Bronchial epithelial cell (primary cell): ENCODE measurements around the gene SART1. TPM values are rescaled to one million over a fixed set of nuclear protein-coding genes. Genes with fewer than 3 reads are reported as not detected.

Experiments used
- DNase-seq: peaks from one replicate; pipeline ENCODE4 v3.0.0-alpha.2; 2010; ENCODE audit warnings: low read depth
- FAIRE-seq: peaks from 2 replicates; lab custom pipeline; 2011; peaks lifted over from hg19 to GRCh38; lab: Jason Lieb, UNC
- H3K27me3 ChIP-seq: 2 replicates; pipeline ENCODE4 v1.5.1; 2011; ENCODE audit warnings: low read length; ENCODE audit not compliant: control insufficient read depth, insufficient read depth
- H3K36me3 ChIP-seq: 2 replicates; pipeline ENCODE4 v1.5.1; 2011; ENCODE audit warnings: low read length; ENCODE audit not compliant: control insufficient read depth, insufficient read depth
- H3K4me3 ChIP-seq: 2 replicates; pipeline ENCODE4 v1.5.1; 2011; ENCODE audit warnings: mild to moderate bottlenecking, low read depth, low read length, control low read depth
- total RNA-seq: library from RNA; depleted of rRNA; stranded (reverse); fragments of >200 nt; gene quantifications from 2 replicates; pipeline ENCODE4 v1.2.1, GENCODE V29; 2014
- TF ChIP-seq, protein P1 (sequence below): IDR thresholded peaks from 2 replicates; pipeline ENCODE4 v1.5.1; 2011; ENCODE audit warnings: mild to moderate bottlenecking, moderate library complexity, low read length, control low read depth, inconsistent platforms; ENCODE audit not compliant: insufficient read depth, severe bottlenecking

SART1 gene
- total RNA-seq, 1 donor from 2014 or later: 32.4 TPM

DNA sequence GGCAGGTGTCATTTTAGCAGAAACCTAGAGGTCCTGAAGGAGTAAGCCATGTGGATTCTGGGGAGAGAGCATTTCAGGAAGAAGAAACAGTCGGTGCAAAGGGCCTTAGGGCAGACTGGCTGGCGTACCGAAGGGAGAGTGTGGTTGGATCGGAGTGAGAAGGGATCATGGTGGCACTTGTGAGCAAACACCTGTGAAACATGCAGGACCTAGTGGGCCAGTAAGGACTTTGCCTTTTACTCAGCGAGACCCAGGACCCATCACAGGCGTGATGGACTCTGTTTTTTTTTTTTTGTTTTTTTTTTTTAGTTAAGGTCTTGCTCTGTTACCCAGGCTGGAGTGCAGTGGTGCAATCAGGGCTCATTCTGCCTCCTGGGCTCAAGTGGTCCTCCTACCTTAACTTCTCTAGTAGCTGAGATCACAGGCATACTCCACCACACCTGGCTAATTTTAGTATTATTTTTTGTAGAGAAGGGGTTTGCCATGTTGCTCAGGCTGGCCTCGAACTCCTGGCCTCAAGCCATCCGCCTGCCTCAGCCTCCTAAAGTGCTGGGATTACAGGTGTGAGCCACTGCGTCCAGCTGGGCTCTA, 19.7 kb upstream of the SART1 start:
- no peak for FAIRE-seq
- TF ChIP-seq, protein P1, sequence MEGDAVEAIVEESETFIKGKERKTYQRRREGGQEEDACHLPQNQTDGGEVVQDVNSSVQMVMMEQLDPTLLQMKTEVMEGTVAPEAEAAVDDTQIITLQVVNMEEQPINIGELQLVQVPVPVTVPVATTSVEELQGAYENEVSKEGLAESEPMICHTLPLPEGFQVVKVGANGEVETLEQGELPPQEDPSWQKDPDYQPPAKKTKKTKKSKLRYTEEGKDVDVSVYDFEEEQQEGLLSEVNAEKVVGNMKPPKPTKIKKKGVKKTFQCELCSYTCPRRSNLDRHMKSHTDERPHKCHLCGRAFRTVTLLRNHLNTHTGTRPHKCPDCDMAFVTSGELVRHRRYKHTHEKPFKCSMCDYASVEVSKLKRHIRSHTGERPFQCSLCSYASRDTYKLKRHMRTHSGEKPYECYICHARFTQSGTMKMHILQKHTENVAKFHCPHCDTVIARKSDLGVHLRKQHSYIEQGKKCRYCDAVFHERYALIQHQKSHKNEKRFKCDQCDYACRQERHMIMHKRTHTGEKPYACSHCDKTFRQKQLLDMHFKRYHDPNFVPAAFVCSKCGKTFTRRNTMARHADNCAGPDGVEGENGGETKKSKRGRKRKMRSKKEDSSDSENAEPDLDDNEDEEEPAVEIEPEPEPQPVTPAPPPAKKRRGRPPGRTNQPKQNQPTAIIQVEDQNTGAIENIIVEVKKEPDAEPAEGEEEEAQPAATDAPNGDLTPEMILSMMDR: no peak
- no peaks in the 10 kb centered on the region for H3K36me3 ChIP-seq
- no peak overlapping the region for H3K4me3 ChIP-seq
- no peak for DNase-seq
- no peaks in the 10 kb centered on the region for H3K27me3 ChIP-seq

DNA sequence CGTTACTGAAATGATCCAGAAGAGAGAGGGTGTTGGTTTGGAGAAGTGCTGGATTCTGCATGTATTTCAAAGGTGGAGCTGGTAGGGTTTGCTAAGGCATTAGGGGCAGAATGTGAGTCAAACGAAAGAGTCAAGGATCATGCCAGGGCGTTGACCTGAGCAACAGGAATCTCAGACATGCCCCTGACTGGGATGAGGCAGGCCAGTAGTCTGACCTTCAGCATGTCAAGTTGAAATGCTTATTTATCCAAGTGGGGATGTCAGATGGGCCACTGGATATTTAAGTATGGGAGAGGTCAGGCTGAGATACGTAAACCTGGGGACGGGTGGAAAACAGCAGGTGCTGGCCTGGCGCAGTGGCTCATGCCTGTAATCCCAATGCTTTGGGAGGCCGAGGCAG, 19.0 kb upstream of the SART1 start:
- H3K4me3 ChIP-seq: no peak overlapping the region
- DNase-seq: no peak
- no peak for FAIRE-seq

DNA sequence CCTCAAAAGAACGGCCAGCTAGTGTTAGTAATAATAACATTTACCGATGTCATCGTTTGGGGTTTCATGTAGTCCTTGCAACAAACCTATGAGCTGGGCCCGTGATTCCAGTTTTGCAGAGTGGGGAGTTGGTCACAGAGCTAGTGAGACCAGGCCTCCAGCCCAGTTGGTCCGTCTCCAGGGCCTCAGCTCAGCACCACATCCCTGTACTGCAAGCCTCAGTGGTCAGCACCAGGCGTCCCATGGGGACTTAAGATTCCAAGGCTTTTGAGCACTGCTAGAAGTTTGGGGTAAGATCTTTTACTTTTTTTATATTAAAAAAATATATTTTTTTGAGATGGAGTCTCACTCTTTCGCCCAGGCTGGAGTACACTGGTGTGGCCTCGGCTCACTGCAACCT, 17.3 kb upstream of the SART1 start:
- no peaks in the 10 kb centered on the region for H3K36me3 ChIP-seq
- FAIRE-seq: no peak
- no peak for DNase-seq
- TF ChIP-seq, protein P1: no peak
- no peak overlapping the region for H3K4me3 ChIP-seq
- no peaks in the 10 kb centered on the region for H3K27me3 ChIP-seq

More for the DNA sequence above, 19.0 kb upstream of the SART1 start:
- Histone ChIP-seq H3K36me3 (no peaks in the 10 kb centered on the region), H3K27me3 (no peaks in the 10 kb centered on the region)
- TF ChIP-seq, protein P1: no peak

DNA sequence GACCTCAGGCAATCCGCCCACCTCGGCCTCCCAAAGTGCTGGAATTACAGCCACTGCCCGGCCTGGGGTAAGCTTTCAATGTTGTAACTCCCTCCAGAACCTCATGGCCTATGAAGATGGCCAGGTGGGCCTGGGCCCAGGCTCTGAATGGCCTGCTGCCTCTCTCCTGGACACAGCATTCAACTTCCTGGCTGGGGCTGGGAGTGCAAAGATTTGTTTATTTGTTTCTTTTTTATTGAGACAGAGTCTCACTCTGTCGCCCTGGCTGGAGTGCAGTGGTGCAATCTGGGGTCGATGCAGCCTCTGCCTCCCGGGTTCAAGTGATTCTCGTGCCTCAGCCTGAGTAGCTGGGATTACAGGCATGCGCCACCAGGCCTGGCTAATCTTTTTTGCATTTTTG, 16.8 kb upstream of the SART1 start:
- no peaks in the 10 kb centered on the region for H3K36me3 ChIP-seq
- H3K4me3 ChIP-seq: no peak overlapping the region
- no peaks in the 10 kb centered on the region for H3K27me3 ChIP-seq
- TF ChIP-seq, protein P1: no peak
- no peak for DNase-seq
- FAIRE-seq: no peak

DNA sequence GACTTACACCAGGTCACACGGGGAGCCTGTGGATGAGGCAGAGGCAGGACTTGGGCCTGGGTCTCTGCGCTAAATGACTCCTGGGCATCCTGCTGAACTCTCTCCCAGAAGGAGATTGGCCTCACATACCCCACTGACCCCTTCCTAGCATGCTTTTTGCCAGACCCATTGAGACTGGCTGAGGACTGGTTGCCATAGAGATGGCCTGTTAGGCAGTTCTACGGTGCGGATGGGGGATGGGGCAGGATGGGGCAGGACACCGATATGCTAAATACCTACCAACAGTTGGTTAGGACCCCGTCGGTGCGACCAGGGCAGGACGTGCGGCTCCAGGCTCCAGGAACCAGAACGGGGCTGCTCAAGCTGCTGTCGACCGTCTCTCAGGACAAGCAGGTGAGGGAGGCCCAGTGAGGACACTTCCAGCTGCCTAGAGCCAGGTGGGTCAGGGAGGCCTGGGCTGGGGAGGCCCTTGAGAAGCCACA, 16.1 kb upstream of the SART1 start, which contains the start of gene TSGA10IP:
Gene TSGA10IP (plus strand): TSS at position 51 of the 482 bp plus-strand sequence. CDS start 196 bp downstream, at position 247.
- TF ChIP-seq, protein P1: no peak
- Histone ChIP-seq H3K27me3 (no peaks in the 10 kb centered on the region), H3K36me3 (no peaks in the 10 kb centered on the region), H3K4me3 (no peak within 1 kb of the TSS)
- no peak for DNase-seq
- no peak for FAIRE-seq

DNA sequence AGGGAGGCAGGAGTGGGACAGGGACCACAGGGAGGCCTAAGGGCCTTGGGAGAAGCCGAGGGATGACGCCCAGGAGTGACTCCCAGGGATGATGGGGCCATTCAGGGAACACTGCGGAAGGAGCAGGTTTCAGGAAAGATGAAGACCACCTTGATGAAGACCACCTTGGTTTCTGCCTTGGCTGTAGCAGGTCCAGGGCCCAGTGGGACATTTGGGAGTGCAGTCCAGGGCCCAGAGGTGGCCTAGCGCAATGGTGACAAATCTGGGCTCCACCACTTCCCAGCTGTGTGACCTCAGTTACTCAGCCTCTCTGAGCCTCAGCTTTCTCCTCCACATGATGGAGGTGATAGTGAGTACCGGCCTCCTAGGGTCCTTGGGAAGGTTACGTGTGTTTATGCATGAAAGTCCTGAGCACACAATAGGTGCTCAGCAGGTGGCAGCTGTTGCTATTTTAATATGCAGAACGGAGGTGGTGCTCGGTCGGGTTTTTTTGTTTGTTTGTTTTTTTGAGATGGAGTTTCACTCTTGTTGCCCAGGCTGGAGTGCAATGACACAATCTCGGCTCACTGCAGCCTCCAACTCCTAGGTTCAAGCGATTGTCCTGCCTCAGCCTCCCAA, 15.5 kb upstream of the SART1 start:
- Histone ChIP-seq H3K27me3 (no peaks in the 10 kb centered on the region), H3K4me3 (no peak overlapping the region), H3K36me3 (no peaks in the 10 kb centered on the region)
- TF ChIP-seq, protein P1: no peak
- FAIRE-seq: no peak
- no peak for DNase-seq
